ENCODE data around the gene MAX. TPM values are rescaled to one million over a fixed set of nuclear protein-coding genes. Genes with fewer than 3 reads are reported as not detected.

The MAX gene, protein sequence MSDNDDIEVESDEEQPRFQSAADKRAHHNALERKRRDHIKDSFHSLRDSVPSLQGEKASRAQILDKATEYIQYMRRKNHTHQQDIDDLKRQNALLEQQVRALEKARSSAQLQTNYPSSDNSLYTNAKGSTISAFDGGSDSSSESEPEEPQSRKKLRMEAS
- total RNA-seq: 31.5 and 36.8 TPM in 2 replicates

GRCh38 chr14:65102441-65103149 is at the start of gene MAX:
Gene MAX (minus strand): TSS chr14:65102517. CDS start chr14:65102339, 178 bp downstream.

Other genes with a start within 250 kb of the MAX start
- gene SPTB, start 222.6 kb downstream of the MAX start, total RNA-seq: not detected in 2 replicates
- 64.6 and 78.1 TPM in 2 replicates for gene CHURC1, start 188.1 kb downstream of the MAX start, total RNA-seq
- not detected in 2 replicates for gene GPX2, start 159.8 kb downstream of the MAX start, total RNA-seq
- 6.2 and 7.9 TPM in 2 replicates for gene RAB15, start 130.2 kb downstream of the MAX start, total RNA-seq
- 6.8 and 10.0 TPM in 2 replicates for gene FNTB, start 115.6 kb downstream of the MAX start, total RNA-seq